WI38 (cell line): ENCODE results near the gene ZER1.
A peak's percentile ranks its signal among the peaks of the same experiment; 100 is the strongest.

Experiments used
- H3K4me3 ChIP-seq: 2 replicates; pipeline ENCODE4 v1.5.1; 2011; ENCODE audit warnings: low read depth, mild to moderate bottlenecking, control low read depth, low read length
- CTCF ChIP-seq: IDR thresholded peaks from 2 replicates; pipeline ENCODE4 v1.5.1; 2012; ENCODE audit warnings: low read depth, mild to moderate bottlenecking, control low read depth, low read length

Gene ZER1

GRCh38 chr9:128733256-128733655 lies 38.5 kb downstream of the ZER1 start:
- TF ChIP-seq CTCF = peak; percentile 64
- no peak overlapping the region for H3K4me3 ChIP-seq

GRCh38 chr9:128732576-128732975 lies 39.2 kb downstream of the ZER1 start:
- no peak for TF ChIP-seq CTCF
- no peak overlapping the region for H3K4me3 ChIP-seq

- H3K4me3 ChIP-seq = no peak overlapping the region
- no peak for TF ChIP-seq CTCF
Measured at GRCh38 chr9:128731691-128732090, 40.0 kb downstream of the ZER1 start.

- no peak for TF ChIP-seq CTCF
- no peak overlapping the region for H3K4me3 ChIP-seq
Measured at GRCh38 chr9:128731093-128731492, 40.6 kb downstream of the ZER1 start.

- H3K4me3 ChIP-seq = no peak overlapping the region
- no peak for TF ChIP-seq CTCF
Measured at GRCh38 chr9:128729766-128730517, 41.8 kb downstream of the ZER1 start.

GRCh38 chr9:128729302-128729701 lies 42.4 kb downstream of the ZER1 start:
- TF ChIP-seq CTCF = no peak
- H3K4me3 ChIP-seq = no peak overlapping the region

GRCh38 chr9:128728298-128728697 lies 43.4 kb downstream of the ZER1 start:
- no peak for TF ChIP-seq CTCF
- H3K4me3 ChIP-seq = no peak overlapping the region
